Measurements from ENCODE around the gene HDAC8.

Gene HDAC8

GRCh38 chrX:72307646-72308051, 265.0 kb downstream of the HDAC8 start:
- Histone ChIP-seq H3K9me3 (replicated peaks in 1 of 2; ENCODE audit: control insufficient read depth in 2 of 2, insufficient read depth in 1 of 2, low read depth in 1 of 2, low read length in 2 of 2) (no peaks in the 10 kb centered on the region), H3K4me2 (ENCODE audit: insufficient read depth, low read length, poor library complexity, severe bottlenecking) (peak overlapping the region; percentile 33), H3K9ac (ENCODE audit: low read depth, low read length, poor library complexity) (no peak overlapping the region), H3K23ac (ENCODE audit: low read depth, low read length, poor library complexity) (no peak overlapping the region), H2BK120ac (ENCODE audit: low read depth, low read length) (no peak overlapping the region), H3K79me1 (ENCODE audit: low read depth, low read length) (no peaks in the 10 kb centered on the region), H3K18ac (ENCODE audit: low read length) (no peak overlapping the region), H3K4me1 (ENCODE audit: control insufficient read depth in 2 of 2, insufficient read depth in 1 of 2, low read depth in 1 of 2, low read length in 2 of 2) (peaks cover 3 to 7% of the 10 kb centered on the region in 2 donors), H3K4me3 (ENCODE audit: low read length in 2 of 2) (peak overlapping the region in 1 of 2 donors; percentile 61), H4K8ac (ENCODE audit: low read depth, low read length) (no peak overlapping the region), H2AFZ (ENCODE audit: low read length) (peak overlapping the region; percentile 95), H3K36me3 (replicated peaks in 1 of 2; ENCODE audit: control insufficient read depth in 2 of 2, insufficient read depth in 2 of 2, low read length in 2 of 2) (no peaks in the 10 kb centered on the region), H3K4ac (ENCODE audit: low read length) (no peak overlapping the region), H3K27ac (replicated peaks; ENCODE audit: low read length) (no peak overlapping the region), H3K14ac (ENCODE audit: low read length) (no peak overlapping the region), H2BK15ac (ENCODE audit: low read length) (no peak overlapping the region), H3K27me3 (ENCODE audit: control insufficient read depth in 3 of 3, insufficient read depth in 3 of 3, low read depth in 1 of 3, low read length in 3 of 3) (peaks cover 5 to 56% (median 50%) of the 10 kb centered on the region in 3 experiments), H2BK12ac (ENCODE audit: low read length) (no peak overlapping the region), H2AK5ac (ENCODE audit: low read depth, low read length) (no peak overlapping the region), H2BK5ac (ENCODE audit: low read length) (no peak overlapping the region), H4K91ac (ENCODE audit: low read depth, low read length, poor library complexity) (no peak overlapping the region)
- no CpG with 5 or more reads among the region's 17 CpGs for WGBS, 2 donors (ENCODE audit: extremely low coverage in 2 of 2, insufficient read length in 2 of 2, insufficient replicate concordance in 1 of 2)
- DNase-seq (ENCODE audit: low spot score): no peak

DNA sequence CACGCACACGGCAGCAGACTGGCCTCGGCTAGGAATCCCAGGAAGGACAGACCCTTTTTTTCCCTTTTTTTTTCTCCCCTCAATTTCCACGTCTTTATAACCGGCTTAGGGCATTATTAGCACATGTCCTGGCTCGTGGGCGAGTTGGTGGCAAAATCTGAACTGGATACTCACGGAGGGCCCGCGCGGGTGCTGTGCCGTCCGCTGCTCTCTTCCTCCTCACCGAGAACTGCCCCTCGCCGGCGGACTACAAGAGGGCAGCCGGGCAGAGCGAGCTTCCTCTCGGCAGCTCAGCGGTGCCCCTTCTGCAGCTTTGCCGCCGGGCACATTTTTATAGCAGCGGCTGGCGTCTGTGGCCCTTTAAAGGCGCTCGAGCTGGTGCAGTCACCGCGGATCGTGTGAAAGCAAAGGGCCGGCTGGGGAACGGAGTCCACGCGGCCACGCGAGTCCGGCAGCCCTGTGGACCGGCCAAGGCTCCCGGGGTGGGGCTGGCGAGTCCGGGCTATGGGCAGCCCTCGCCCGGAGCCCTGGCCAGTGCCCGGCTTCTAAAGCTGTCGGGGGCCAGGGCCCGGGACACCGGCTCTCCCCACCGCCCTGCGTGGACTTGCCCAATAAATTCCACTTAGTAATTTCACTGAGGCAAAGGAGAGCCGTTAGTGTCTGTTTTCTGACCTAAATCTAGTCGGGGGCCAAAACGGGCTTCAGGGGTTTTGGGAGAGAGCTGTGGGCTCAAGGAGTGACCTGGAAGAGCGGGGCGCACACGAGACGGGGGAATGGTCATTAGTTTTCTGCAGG, 265.6 kb downstream of the HDAC8 start:
- H3K36me3 ChIP-seq (replicated peaks in 1 of 2; ENCODE audit: control insufficient read depth in 2 of 2, insufficient read depth in 2 of 2, low read length in 2 of 2): no peaks in the 10 kb centered on the region
- no peaks in the 10 kb centered on the region for H3K9me3 ChIP-seq (replicated peaks in 1 of 2; ENCODE audit: control insufficient read depth in 2 of 2, insufficient read depth in 1 of 2, low read depth in 1 of 2, low read length in 2 of 2)

GRCh38 chrX:72306085-72306801, 266.4 kb downstream of the HDAC8 start:
- Histone ChIP-seq H3K36me3 (replicated peaks in 1 of 2; ENCODE audit: control insufficient read depth in 2 of 2, insufficient read depth in 2 of 2, low read length in 2 of 2) (no peaks in the 10 kb centered on the region), H2BK12ac (ENCODE audit: low read length) (no peak overlapping the region), H3K27ac (replicated peaks; ENCODE audit: low read length) (no peak overlapping the region), H3K23ac (ENCODE audit: low read depth, low read length, poor library complexity) (no peak overlapping the region), H3K4me3 (ENCODE audit: low read length in 2 of 2) (peak overlapping the region; percentile 61 to 78), H3K14ac (ENCODE audit: low read length) (no peak overlapping the region), H4K91ac (ENCODE audit: low read depth, low read length, poor library complexity) (no peak overlapping the region), H3K27me3 (ENCODE audit: control insufficient read depth in 3 of 3, insufficient read depth in 3 of 3, low read depth in 1 of 3, low read length in 3 of 3) (peaks cover 5 to 57% (median 57%) of the 10 kb centered on the region in 3 experiments), H3K18ac (ENCODE audit: low read length) (peak overlapping the region; percentile 64), H2AK5ac (ENCODE audit: low read depth, low read length) (no peak overlapping the region), H3K4me2 (ENCODE audit: insufficient read depth, low read length, poor library complexity, severe bottlenecking) (peak overlapping the region; percentile 86), H3K4ac (ENCODE audit: low read length) (no peak overlapping the region), H3K9ac (ENCODE audit: low read depth, low read length, poor library complexity) (no peak overlapping the region), H2BK5ac (ENCODE audit: low read length) (no peak overlapping the region), H4K8ac (ENCODE audit: low read depth, low read length) (no peak overlapping the region), H2AFZ (ENCODE audit: low read length) (peak overlapping the region; percentile 95), H3K79me1 (ENCODE audit: low read depth, low read length) (no peaks in the 10 kb centered on the region), H3K9me3 (replicated peaks in 1 of 2; ENCODE audit: control insufficient read depth in 2 of 2, insufficient read depth in 1 of 2, low read depth in 1 of 2, low read length in 2 of 2) (no peaks in the 10 kb centered on the region), H2BK15ac (ENCODE audit: low read length) (no peak overlapping the region), H3K4me1 (ENCODE audit: control insufficient read depth in 2 of 2, insufficient read depth in 1 of 2, low read depth in 1 of 2, low read length in 2 of 2) (peaks cover 3 to 7% of the 10 kb centered on the region in 2 donors), H2BK120ac (ENCODE audit: low read depth, low read length) (no peak overlapping the region)
- no CpG with 5 or more reads among the region's 92 CpGs for WGBS, 2 donors (ENCODE audit: extremely low coverage in 2 of 2, insufficient read length in 2 of 2, insufficient replicate concordance in 1 of 2)
- DNase-seq (ENCODE audit: low spot score): no peak

More for the DNA sequence above, 265.6 kb downstream of the HDAC8 start:
- H3K9ac ChIP-seq (ENCODE audit: low read depth, low read length, poor library complexity): no peak overlapping the region
- peak overlapping the region; percentile 74 for H3K18ac ChIP-seq (ENCODE audit: low read length)
- peak; percentile 56 for DNase-seq (ENCODE audit: low spot score)
- no peak overlapping the region for H3K14ac ChIP-seq (ENCODE audit: low read length)
- no CpG with 5 or more reads among the region's 56 CpGs for WGBS, 2 donors (ENCODE audit: extremely low coverage in 2 of 2, insufficient read length in 2 of 2, insufficient replicate concordance in 1 of 2)
- H2AFZ ChIP-seq (ENCODE audit: low read length): peak overlapping the region; percentile 95
- no peak overlapping the region for H2BK120ac ChIP-seq (ENCODE audit: low read depth, low read length)
- no peak overlapping the region for H2BK15ac ChIP-seq (ENCODE audit: low read length)
- H4K8ac ChIP-seq (ENCODE audit: low read depth, low read length): no peak overlapping the region
- no peaks in the 10 kb centered on the region for H3K79me1 ChIP-seq (ENCODE audit: low read depth, low read length)
- no peak overlapping the region for H4K91ac ChIP-seq (ENCODE audit: low read depth, low read length, poor library complexity)
- peaks cover 5 to 57% (median 55%) of the 10 kb centered on the region in 3 experiments for H3K27me3 ChIP-seq (ENCODE audit: control insufficient read depth in 3 of 3, insufficient read depth in 3 of 3, low read depth in 1 of 3, low read length in 3 of 3)
- peak overlapping the region; percentile 86 for H3K4me2 ChIP-seq (ENCODE audit: insufficient read depth, low read length, poor library complexity, severe bottlenecking)
- no peak overlapping the region for H3K23ac ChIP-seq (ENCODE audit: low read depth, low read length, poor library complexity)
- H2AK5ac ChIP-seq (ENCODE audit: low read depth, low read length): no peak overlapping the region
- no peak overlapping the region for H2BK12ac ChIP-seq (ENCODE audit: low read length)
- H3K4me1 ChIP-seq (ENCODE audit: control insufficient read depth in 2 of 2, insufficient read depth in 1 of 2, low read depth in 1 of 2, low read length in 2 of 2): peaks cover 3 to 7% of the 10 kb centered on the region in 2 donors
- no peak overlapping the region for H3K27ac ChIP-seq (replicated peaks; ENCODE audit: low read length)
- no peak overlapping the region for H2BK5ac ChIP-seq (ENCODE audit: low read length)
- H3K4me3 ChIP-seq (ENCODE audit: low read length in 2 of 2): peak overlapping the region; percentile 61 to 77
- no peak overlapping the region for H3K4ac ChIP-seq (ENCODE audit: low read length)
